Gastrocnemius medialis (tissue), 4 donors: ENCODE data around the gene CMC2.

ENCODE experiments used
- POLR2A ChIP-seq, 2 donors: fragments of 450-650 bp; IDR thresholded peaks; one replicate each; pipeline ENCODE4 v1.6.1; 2017; ENCODE audit warnings: antibody characterized with exemption in 2 of 2, mild to moderate bottlenecking in 2 of 2, moderate library complexity in 2 of 2
- TF ChIP-seq, protein P1 (sequence below), 5 experiments: fragments of 450-650 bp in 3 of 5; fragments of 200-600 bp in 2 of 5; sonication (generic) in 2 of 5; IDR thresholded peaks in 4 of 5; conservative IDR thresholded peaks in 1 of 5; 1 replicate in 4 of 5; 2 replicates in 1 of 5; pipeline ENCODE4 v1.5.1; 2016 to 2019; ENCODE audit warnings: antibody characterized with exemption in 5 of 5, mild to moderate bottlenecking in 3 of 5, moderate library complexity in 3 of 5

DNA sequence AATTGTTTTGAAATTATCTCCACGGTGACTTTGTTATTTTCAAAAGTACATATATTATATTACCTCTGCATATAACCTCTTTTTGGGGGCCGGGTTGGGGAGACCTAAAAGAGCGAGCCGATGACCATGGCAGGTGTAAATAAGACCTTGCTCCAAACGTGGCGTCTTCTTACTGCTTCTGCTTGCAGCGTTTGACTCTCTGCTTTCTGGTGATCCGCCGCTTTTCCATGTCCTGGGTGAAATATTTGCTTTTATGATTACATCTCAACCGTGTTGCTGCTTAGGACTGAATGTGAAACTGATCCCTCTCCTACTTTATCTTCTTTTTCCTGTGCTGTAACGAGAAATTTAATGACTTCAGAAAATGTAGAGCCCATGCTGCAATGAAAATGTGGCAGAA is 47.1 kb upstream of the CMC2 start:
- TF ChIP-seq POLR2A (IDR thresholded peaks at IDR 0.05), result no peak
- TF ChIP-seq, protein P1, sequence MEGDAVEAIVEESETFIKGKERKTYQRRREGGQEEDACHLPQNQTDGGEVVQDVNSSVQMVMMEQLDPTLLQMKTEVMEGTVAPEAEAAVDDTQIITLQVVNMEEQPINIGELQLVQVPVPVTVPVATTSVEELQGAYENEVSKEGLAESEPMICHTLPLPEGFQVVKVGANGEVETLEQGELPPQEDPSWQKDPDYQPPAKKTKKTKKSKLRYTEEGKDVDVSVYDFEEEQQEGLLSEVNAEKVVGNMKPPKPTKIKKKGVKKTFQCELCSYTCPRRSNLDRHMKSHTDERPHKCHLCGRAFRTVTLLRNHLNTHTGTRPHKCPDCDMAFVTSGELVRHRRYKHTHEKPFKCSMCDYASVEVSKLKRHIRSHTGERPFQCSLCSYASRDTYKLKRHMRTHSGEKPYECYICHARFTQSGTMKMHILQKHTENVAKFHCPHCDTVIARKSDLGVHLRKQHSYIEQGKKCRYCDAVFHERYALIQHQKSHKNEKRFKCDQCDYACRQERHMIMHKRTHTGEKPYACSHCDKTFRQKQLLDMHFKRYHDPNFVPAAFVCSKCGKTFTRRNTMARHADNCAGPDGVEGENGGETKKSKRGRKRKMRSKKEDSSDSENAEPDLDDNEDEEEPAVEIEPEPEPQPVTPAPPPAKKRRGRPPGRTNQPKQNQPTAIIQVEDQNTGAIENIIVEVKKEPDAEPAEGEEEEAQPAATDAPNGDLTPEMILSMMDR (IDR thresholded peaks at IDR 0.05 in 4 of 5, conservative IDR thresholded peaks at IDR 0.05 in 1 of 5), result no peak
